ENCODE results near the gene SSBP2.

SSBP2 gene

GRCh38 chr5:81575924-81576323 is 175.0 kb downstream of the SSBP2 start:
- no peak for DNase-seq

- DNase-seq = no peak
Observed at GRCh38 chr5:81572201-81572600, 178.7 kb downstream of the SSBP2 start.

GRCh38 chr5:81558188-81558587 is 192.7 kb downstream of the SSBP2 start:
- DNase-seq = no peak

GRCh38 chr5:81556809-81557208 is 194.1 kb downstream of the SSBP2 start:
- DNase-seq = no peak

- DNase-seq = no peak
Observed at GRCh38 chr5:81555865-81556264, 195.0 kb downstream of the SSBP2 start.

GRCh38 chr5:81554647-81555046 is 196.2 kb downstream of the SSBP2 start:
- no peak for DNase-seq

- DNase-seq = no peak
Observed at GRCh38 chr5:81553567-81554212, 197.2 kb downstream of the SSBP2 start.

- DNase-seq = no peak
Observed at GRCh38 chr5:81552852-81553566, 197.9 kb downstream of the SSBP2 start.

- no peak for DNase-seq
Observed at GRCh38 chr5:81549123-81549522, 201.8 kb downstream of the SSBP2 start.

GRCh38 chr5:81547001-81547400 is 203.9 kb downstream of the SSBP2 start:
- no peak for DNase-seq

GRCh38 chr5:81545911-81546310 is 205.0 kb downstream of the SSBP2 start:
- no peak for DNase-seq

GRCh38 chr5:81544351-81545018 is 206.4 kb downstream of the SSBP2 start:
- no peak for DNase-seq

- no peak for DNase-seq
Observed at GRCh38 chr5:81542242-81542641, 208.7 kb downstream of the SSBP2 start.

GRCh38 chr5:81537905-81538547 is 212.9 kb downstream of the SSBP2 start:
- no peak for DNase-seq

- DNase-seq = no peak
Observed at GRCh38 chr5:81534441-81534840, 216.5 kb downstream of the SSBP2 start.

- DNase-seq = no peak
Observed at GRCh38 chr5:81533629-81534405, 217.1 kb downstream of the SSBP2 start.

- no peak for DNase-seq
Observed at GRCh38 chr5:81530919-81531318, 220.0 kb downstream of the SSBP2 start.

- DNase-seq = no peak
Observed at GRCh38 chr5:81525690-81526089, 225.2 kb downstream of the SSBP2 start.

GRCh38 chr5:81524015-81524414 is 226.9 kb downstream of the SSBP2 start:
- DNase-seq = no peak

GRCh38 chr5:81522571-81522970 is 228.3 kb downstream of the SSBP2 start:
- no peak for DNase-seq

- no peak for DNase-seq
Observed at GRCh38 chr5:81520769-81521168, 230.1 kb downstream of the SSBP2 start.

GRCh38 chr5:81519217-81519905 is 231.5 kb downstream of the SSBP2 start:
- DNase-seq = no peak
